OCI-LY7 (cell line): Measurements from ENCODE around the gene PHEX. TPM values are rescaled to one million over a fixed set of nuclear protein-coding genes. Genes with fewer than 3 reads are reported as not detected.

ENCODE experiments used
- total RNA-seq, 2 experiments: library from RNA; depleted of rRNA in 1 of 2; stranded (reverse); fragments of >200 nt in 1 of 2; shearing (Covaris generic) in 1 of 2; gene quantifications; 2 replicates each; pipeline ENCODE4 v1.2.3, GENCODE V29; 2014 to 2022

Gene PHEX
- total RNA-seq, 2 experiments from 2014 or later: 0.09 TPM; not detected in 1

Other genes starting within 250 kb of the PHEX start
- gene MBTPS2, start 192.7 kb upstream of the PHEX start, total RNA-seq (2014; rRNA removed; shearing (Covaris generic)): 3.1 and 4.7 TPM in 2 replicates
- 14.9 and 15.8 TPM in 2 replicates for gene MBTPS2, start 192.7 kb upstream of the PHEX start, total RNA-seq (2022)
- gene YY2, start 176.3 kb upstream of the PHEX start, total RNA-seq (2014; rRNA removed; shearing (Covaris generic)): 0.82 and 2.4 TPM in 2 replicates
- 2.2 and 3.7 TPM in 2 replicates for gene YY2, start 176.3 kb upstream of the PHEX start, total RNA-seq (2022)
- gene SMS, start 91.6 kb upstream of the PHEX start, total RNA-seq (2014; rRNA removed; shearing (Covaris generic)): 59.6 and 64.9 TPM in 2 replicates
- 86.3 and 88.3 TPM in 2 replicates for gene SMS, start 91.6 kb upstream of the PHEX start, total RNA-seq (2022)
- gene CBLL2, start 240.6 kb downstream of the PHEX start, total RNA-seq (2014; rRNA removed; shearing (Covaris generic)): not detected in 2 replicates
- not detected in 2 replicates for gene CBLL2, start 240.6 kb downstream of the PHEX start, total RNA-seq (2022)